GM18870 (cell line): Measurements from ENCODE around the gene PLEKHF1.
A peak's percentile ranks its signal among the peaks of the same experiment; 100 is the strongest.
"Not testable (repeated sequence)": the region's sequence is repeated elsewhere in the genome, so short reads cannot be mapped to it uniquely, and the experiment has no call there.

Source experiments
- ATAC-seq: cut with Tn5 transposase; IDR thresholded peaks from one replicate; pipeline ENCODE4 v1.9.1; 2021; ENCODE audit warnings: moderate library complexity; ENCODE audit not compliant: unreplicated experiment

PLEKHF1 gene

GRCh38 chr19:29663861-29664752 lies 1.2 kb upstream of the PLEKHF1 start:
- no peak for ATAC-seq

- ATAC-seq: peak; percentile 29
These were observed 477 bp upstream of the PLEKHF1 start for GRCh38 chr19:29664753-29665214.

DNA sequence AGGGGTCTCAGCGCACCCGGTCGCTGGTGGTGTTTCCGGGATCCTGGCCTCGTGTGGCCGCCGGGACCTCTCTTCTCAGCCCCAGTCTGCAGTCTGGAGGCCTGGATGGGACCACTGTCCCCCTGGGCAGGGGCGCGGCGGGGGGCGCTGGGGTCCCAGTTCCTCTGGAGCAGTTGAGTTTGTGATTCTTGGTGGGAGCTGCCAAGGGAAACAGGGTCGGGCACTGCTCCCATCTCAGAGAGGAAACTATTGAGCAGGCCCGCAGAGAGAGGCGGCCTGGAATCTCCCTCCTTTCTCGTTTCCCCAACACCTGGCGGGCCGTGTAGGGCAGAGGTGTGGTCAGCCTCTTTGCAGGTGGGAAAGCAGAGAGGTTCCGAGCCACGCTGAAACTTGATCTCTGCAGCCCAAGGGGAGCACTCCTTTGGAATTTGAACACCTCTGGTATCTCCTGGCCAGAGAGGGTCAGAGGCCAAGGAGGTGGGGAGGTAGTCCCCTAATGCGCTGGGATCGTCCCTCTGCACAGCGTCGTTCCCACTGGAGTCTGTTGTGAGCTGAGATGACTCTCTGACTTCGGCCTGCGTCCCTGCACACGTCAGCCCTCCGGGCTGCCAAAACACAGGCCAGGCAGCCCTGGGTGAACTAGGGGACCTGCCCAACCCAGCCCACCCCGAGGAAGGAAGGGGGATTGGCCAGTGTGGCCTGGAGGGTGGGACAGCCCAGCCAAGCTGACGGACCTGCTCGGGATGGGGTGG lies 741 bp downstream of the PLEKHF1 start:
- no peak for ATAC-seq

GRCh38 chr19:29666578-29667386 lies 1.5 kb downstream of the PLEKHF1 start:
- no peak for ATAC-seq

GRCh38 chr19:29667387-29667783 lies 2.1 kb downstream of the PLEKHF1 start:
- ATAC-seq: no peak

DNA sequence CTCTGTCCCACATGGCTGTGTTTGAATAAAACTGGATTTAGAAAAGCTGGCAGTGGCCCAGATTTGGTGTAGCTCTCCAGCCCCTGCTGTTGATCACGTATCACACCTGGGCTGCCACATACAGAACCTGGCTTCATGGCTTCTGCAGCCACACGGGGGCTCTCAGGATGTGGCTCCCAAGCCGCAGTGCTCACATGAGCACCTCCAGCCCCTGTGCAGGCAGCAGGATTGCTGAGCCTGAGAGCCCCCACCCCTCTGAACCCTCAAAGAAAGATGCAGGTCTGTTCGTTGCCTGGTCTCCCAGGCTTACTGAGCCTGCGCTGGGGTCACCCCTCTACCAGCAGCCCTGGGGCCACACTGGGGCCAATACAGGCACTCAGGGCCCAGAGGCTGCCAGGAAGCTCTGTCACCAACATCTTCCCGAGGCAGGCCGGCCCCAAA lies 2.7 kb downstream of the PLEKHF1 start:
- ATAC-seq: no peak

DNA sequence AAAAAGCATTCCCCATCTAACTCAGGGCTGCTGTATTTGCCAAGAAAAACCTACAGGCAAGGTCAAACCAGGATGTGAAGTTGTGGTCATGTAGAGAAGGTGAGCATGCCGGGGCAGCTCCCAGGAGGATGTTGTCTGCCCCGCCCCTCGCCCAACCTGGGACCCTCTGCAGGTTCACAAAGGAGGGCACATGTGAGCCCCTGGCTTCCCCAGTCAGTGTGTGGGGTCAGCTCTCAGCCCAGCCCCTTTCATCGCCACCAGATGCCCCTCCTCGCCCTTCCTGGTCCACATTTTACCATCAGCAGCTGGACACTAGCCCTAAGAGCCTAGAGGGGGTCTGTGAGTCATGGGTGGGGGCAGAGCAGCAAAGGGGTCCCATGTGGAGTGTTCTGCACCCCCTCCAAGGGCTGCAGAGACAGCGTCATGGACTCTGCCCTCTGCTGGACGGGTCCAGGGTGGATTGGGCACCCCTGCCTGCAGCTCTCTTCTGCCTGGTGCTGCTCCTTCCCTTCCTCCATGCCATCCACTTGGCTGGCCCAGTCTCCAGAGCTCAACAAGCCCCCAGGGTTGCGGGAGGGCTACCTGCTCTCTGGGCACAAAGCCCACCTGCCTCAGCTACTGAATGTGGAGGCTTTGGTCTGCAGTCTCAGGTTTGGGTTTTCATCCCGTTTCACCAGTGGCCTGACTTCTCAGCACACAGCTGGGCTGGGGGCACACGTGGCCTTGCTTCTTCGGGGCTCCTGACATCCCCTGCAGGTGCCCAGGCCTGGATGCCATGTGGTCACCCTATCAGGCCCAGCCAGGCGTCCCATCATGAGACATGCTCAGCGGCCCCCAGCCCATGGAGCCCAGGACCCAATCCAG lies 3.7 kb downstream of the PLEKHF1 start:
- ATAC-seq: no peak

GRCh38 chr19:29670255-29670654 lies 5.0 kb downstream of the PLEKHF1 start:
- ATAC-seq: no peak

DNA sequence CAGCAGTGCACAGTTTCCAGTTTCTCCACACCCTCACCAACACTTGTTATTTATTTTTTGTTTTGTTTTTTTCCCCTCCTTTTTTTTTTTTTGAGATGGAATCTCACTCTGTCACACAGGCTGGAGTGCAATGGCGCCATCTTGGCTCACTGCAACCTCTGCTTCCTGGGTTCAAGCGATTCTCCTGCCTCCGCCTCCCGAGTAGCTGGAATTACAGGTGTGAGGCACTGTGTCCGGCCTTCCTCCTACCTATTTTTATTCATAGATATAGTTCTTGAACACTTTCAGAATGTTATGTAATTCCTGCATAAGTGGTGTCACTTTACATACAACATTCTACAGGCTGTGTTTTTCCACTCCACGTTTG lies 5.7 kb downstream of the PLEKHF1 start:
- ATAC-seq: not testable (repeated sequence)

GRCh38 chr19:29671393-29672160 lies 6.3 kb downstream of the PLEKHF1 start:
- peak; percentile 62 for ATAC-seq

GRCh38 chr19:29672319-29672932 lies 7.2 kb downstream of the PLEKHF1 start:
- ATAC-seq: no peak

DNA sequence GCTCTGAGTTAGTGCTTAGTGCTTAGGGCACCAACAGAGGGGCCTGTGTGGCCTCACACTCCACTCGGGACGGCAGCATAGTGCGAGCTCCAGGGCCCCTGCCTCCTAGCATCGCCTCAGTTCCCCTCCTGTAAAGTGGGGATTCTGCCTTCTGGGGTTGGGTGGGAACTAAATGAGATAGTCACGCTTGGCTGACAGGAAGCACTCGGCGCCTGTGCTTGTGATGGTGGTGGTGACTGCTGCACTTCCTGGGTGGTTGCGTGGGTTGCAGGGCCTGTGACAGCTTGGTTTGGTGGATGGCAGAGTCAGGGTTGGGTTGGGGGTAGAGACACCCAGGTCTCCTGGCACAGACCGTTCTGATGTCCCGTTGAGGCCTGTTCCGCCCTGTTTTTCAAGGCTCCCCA lies 7.7 kb downstream of the PLEKHF1 start:
- no peak for ATAC-seq

DNA sequence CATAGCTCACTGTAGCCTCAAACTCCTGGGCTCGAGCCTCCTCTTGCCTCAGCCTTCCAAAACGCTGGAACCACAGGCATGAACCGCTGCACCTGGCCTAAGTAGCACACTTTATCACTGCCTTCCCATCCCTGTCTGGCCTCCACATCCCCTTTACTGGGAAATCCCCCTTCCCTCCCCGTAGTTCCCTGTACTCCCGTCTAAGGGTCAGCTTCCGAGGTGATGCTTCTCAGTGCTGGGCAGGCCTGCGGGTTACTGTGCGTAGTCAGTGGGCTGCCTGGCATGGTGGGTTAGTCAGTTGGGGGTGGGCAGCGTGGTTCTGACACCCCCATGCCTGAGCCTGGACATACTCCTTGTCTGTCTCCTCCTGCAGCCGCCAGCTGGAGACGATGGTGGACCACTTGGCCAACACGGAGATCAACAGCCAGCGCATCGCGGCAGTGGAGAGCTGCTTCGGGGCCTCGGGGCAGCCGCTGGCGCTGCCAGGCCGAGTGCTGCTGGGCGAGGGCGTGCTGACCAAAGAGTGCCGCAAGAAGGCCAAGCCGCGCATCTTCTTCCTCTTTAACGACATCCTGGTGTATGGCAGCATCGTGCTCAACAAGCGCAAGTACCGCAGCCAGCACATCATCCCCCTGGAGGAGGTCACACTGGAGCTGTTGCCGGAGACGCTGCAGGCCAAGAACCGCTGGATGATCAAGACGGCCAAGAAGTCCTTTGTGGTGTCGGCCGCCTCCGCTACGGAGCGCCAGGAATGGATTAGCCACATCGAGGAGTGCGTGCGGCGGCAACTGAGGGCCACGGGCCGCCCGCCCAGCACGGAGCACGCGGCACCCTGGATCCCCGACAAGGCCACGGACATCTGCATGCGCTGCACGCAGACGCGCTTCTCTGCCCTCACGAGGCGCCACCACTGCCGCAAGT lies 8.4 kb downstream of the PLEKHF1 start:
- no peak for ATAC-seq

DNA sequence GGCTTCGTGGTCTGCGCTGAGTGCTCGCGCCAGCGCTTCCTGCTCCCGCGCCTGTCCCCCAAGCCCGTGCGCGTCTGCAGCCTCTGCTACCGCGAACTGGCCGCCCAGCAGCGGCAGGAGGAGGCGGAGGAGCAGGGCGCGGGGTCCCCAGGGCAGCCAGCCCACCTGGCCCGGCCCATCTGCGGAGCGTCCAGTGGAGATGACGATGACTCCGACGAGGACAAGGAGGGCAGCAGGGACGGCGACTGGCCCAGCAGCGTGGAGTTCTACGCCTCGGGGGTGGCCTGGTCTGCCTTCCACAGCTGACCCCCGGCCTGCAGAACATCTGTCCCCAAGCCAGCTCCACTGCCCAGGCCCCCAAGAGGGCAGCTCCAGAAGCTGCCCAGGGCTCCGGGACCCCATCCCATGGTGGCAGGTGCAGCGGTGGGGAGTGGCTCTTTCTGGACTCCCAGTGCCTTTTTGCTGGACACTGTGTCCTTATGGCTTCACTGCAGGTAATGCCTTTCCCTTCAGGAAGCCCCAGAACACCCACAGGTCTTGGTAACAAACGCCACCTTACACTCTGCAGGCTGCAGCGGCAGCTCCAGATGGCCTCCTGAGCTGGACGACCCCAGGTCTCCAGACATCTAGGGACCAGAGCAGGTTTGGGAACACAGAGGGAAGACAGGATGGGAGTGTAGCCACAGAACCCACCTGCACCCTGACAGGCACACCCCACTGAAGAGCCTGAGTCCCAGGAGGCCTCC lies 9.3 kb downstream of the PLEKHF1 start:
- ATAC-seq: no peak

DNA sequence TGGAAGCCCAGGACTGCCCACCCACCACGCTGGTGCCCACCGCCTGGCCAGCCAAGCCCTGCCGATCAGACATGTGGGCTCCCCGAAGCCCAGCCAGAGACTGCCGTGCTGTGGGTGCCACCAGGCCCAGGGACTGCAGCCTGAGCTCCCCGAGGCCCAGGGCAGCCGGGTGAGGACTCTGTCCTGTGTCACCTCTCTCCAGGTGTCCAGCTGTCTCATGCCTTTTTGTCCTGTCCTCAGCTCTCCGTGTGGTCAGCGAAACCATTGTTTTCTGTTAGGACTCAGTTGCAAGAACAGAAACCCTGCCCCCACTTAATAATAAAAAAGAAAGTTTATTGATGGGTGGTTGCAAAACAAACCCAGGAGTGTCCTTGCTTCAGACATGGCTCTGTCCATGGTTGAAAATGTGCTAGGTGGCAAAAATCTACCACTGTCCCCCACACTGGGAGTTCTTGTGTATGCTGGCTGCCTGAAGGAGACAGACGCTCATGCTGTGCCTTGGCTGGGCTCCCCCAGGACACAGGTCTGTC lies 9.9 kb downstream of the PLEKHF1 start:
- ATAC-seq: no peak

- no peak for ATAC-seq
These were observed 10.5 kb downstream of the PLEKHF1 start for GRCh38 chr19:29675650-29676186.

- ATAC-seq: no peak
These were observed 11.3 kb downstream of the PLEKHF1 start for GRCh38 chr19:29676586-29676985.
